AG20443 (cell line): ENCODE data around the gene ZNF557.
"Not testable (repeated sequence)": the region's sequence is repeated elsewhere in the genome, so short reads cannot be mapped to it uniquely, and the experiment has no call there.

Experiments used
- DNase-seq: peaks from one replicate; pipeline ENCODE4 v3.0.0; 2012; ENCODE audit warnings: low spot score, mixed read lengths

The ZNF557 gene

GRCh38 chr19:7069042-7069903, at the start of gene ZNF557:
Gene ZNF557, plus strand, starts transcription at chr19:7069703. Its CDS starts 5,372 bp downstream, at chr19:7075075.
- peak; percentile 98 for DNase-seq

GRCh38 chr19:7021331-7021730, 48.2 kb upstream of the ZNF557 start, which contains the start of gene MBD3L2B:
Gene MBD3L2B, minus strand, starts transcription at chr19:7021431. Its CDS starts 34 bp downstream, at chr19:7021397.
- DNase-seq = not testable (repeated sequence)

DNA sequence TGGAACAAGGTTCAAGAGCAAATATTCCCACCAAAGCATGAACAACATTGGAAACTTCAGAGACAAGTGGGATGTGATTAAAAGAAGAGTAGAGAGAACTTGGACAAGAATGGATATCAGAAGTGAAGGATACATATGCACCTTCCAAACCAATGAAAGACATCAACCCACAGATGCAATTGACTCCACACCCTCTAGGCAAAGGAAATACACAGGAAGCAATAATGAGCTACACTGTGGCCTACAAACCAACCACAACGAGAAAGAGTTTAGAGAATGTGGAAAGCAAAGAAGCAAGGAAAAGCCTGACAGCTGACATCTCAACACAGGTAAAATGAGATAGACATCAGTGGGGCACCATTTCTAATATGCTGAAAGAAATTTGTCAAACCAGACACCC, 40.7 kb upstream of the ZNF557 start:
- DNase-seq = not testable (repeated sequence)

GRCh38 chr19:7030278-7030677, 39.2 kb upstream of the ZNF557 start, which contains the start of gene MBD3L5:
Gene MBD3L5, plus strand, starts transcription at chr19:7030578. Its CDS starts 34 bp downstream, at chr19:7030612.
- not testable (repeated sequence) for DNase-seq

DNA sequence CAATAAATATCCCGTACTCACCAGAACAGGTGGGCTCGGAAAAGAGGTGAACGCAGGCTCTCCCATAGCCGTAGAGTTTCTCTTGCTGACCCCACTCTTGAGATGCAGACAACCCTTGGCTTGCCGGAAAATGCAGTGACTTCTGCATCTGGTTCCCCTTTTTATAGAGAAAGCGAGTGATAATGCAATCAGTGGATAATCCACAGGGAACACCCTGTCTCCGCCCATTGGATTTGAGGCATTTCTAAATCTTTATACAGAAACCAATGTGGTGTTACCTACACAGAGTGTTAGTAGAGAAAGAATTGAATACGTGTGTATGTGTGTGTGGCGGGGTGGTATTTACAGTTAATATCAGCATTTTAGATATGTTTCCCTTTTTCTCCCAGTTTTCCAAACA, 29.4 kb upstream of the ZNF557 start, which contains the start of gene MBD3L4:
Gene MBD3L4 (minus strand): TSS at position 101 of the 400 bp plus-strand sequence. CDS start 35 bp downstream, at position 66.
- DNase-seq = not testable (repeated sequence)

DNA sequence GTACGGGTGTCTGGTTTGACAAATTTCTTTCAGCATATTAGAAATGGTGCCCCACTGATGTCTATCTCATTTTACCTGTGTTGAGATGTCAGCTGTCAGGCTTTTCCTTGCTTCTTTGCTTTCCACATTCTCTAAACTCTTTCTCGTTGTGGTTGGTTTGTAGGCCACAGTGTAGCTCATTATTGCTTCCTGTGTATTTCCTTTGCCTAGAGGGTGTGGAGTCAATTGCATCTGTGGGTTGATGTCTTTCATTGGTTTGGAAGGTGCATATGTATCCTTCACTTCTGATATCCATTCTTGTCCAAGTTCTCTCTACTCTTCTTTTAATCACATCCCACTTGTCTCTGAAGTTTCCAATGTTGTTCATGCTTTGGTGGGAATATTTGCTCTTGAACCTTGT, 27.9 kb upstream of the ZNF557 start:
- DNase-seq = not testable (repeated sequence)

DNA sequence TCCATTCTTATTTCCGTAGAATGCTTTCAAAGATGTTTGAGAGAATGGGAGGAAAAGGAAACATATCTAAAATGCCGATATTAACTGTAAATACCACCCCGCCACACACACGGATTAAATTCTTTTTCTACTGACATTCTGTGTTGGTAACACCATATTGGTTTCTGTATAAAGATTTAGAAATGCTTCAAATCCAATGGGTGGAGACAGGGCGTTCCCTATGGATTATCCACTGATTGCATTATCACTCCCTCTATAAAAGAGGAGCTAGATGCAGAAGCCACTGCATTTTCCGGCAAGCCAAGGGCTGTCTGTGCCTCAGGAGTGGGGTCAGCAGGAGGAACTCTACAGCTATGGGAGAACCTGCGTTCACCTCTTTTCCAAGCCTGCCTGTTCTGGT, 20.5 kb upstream of the ZNF557 start, which contains the start of gene MBD3L2:
Gene MBD3L2 (plus strand): TSS at position 301 of the 400 bp plus-strand sequence. CDS start 53 bp downstream, at position 354.
- DNase-seq = not testable (repeated sequence)

- not testable (repeated sequence) for DNase-seq
These were observed 18.1 kb upstream of the ZNF557 start for GRCh38 chr19:7051421-7051820.

GRCh38 chr19:7052896-7053295, 16.6 kb upstream of the ZNF557 start:
- not testable (repeated sequence) for DNase-seq

GRCh38 chr19:7054635-7055368, 14.7 kb upstream of the ZNF557 start:
- not testable (repeated sequence) for DNase-seq

- DNase-seq = not testable (repeated sequence)
These were observed 13.8 kb upstream of the ZNF557 start for GRCh38 chr19:7055679-7056078.

GRCh38 chr19:7056371-7056770, 13.1 kb upstream of the ZNF557 start:
- DNase-seq = not testable (repeated sequence)

DNA sequence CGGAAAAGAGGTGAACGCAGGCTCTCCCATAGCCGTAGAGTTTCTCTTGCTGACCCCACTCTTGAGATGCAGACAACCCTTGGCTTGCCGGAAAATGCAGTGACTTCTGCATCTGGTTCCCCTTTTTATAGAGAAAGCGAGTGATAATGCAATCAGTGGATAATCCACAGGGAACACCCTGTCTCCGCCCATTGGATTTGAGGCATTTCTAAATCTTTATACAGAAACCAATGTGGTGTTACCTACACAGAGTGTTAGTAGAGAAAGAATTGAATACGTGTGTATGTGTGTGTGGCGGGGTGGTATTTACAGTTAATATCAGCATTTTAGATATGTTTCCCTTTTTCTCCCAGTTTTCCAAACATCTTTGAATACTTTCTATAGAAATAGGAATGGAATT, 10.9 kb upstream of the ZNF557 start, which contains the start of gene MBD3L3:
Gene MBD3L3 (minus strand): TSS at position 101 of the 400 bp plus-strand sequence. CDS start 71 bp downstream, at position 30.
- not testable (repeated sequence) for DNase-seq

- not testable (repeated sequence) for DNase-seq
These were observed 9.5 kb upstream of the ZNF557 start for GRCh38 chr19:7059977-7060376.

- no peak for DNase-seq
These were observed 6.2 kb upstream of the ZNF557 start for GRCh38 chr19:7063339-7063738.

- no peak for DNase-seq
These were observed 5.6 kb upstream of the ZNF557 start for GRCh38 chr19:7063764-7064418.

GRCh38 chr19:7067122-7067521, 2.4 kb upstream of the ZNF557 start:
- DNase-seq = not testable (repeated sequence)

DNA sequence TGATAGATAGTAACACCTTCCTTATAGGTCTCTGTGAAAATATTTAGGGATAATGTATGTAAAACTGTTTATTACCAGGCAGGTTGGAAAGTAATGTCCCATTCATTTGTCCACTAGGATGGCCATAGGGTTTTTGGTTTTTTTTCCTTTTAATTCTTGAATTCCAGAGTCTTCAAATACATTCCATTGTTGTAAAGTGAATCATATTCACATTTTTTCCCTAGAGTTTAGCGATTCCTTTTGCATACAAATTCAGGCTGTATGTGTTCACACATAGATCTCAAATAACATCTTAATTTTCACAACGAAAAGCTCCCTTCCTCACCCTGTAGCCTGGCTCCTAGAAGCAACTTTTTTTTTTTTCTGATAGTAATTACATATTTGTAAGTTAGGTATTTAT, 1.8 kb upstream of the ZNF557 start:
- peak; percentile 24 for DNase-seq

DNA sequence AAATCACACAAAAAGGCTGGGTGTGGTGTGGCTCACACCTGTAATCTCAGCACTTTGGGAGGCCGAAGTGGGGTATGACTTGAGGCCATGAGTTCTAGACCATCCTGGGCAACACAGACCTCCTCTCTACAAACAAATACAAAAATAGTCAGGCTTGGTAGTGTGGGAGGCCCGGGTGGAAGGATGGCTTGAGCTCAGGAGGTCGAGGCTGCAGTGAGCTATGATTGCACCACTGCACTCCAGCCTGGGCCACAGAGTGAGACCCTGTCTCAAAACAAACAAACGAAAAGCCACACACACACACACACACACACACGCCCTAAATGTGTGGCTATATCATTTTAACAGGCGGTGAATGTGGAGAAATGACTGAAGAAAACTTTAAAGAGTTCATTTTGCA, 904 bp upstream of the ZNF557 start:
- DNase-seq = no peak

- DNase-seq = no peak
These were observed 362 bp downstream of the ZNF557 start for GRCh38 chr19:7069904-7070226.

- no peak for DNase-seq
These were observed 3.0 kb downstream of the ZNF557 start for GRCh38 chr19:7072541-7072940.
